K562 (cell line): ENCODE data around the gene CD248. TPM values are rescaled to one million over a fixed set of nuclear protein-coding genes. Genes with fewer than 3 reads are reported as not detected.
A peak's percentile ranks its signal among the peaks of the same experiment; 100 is the strongest.

Experiments used
- ATF1 ChIP-seq, 2 experiments: fragments of 450-650 bp in 1 of 2; IDR thresholded peaks; 2 replicates each; pipeline ENCODE4 v1.6.1; 2016; ENCODE audit warnings: missing compliant biosample characterization in 1 of 2, missing genetic modification characterization in 1 of 2
- CBFA2T3 ChIP-seq: fragments of 450-650 bp; IDR thresholded peaks from 2 replicates; pipeline ENCODE4 v1.6.1; 2017
- E2F4 ChIP-seq: sonication (generic); formaldehyde crosslinking; IDR thresholded peaks from 2 replicates; pipeline ENCODE4 v1.8.0; 2022; ENCODE audit warnings: mild to moderate bottlenecking, low read depth, missing genetic modification reagents
- GATAD2B ChIP-seq: fragments of 450-650 bp; IDR thresholded peaks from 2 replicates; pipeline ENCODE4 v1.6.1; 2017; ENCODE audit warnings: mild to moderate bottlenecking, borderline replicate concordance
- GTF2A2 ChIP-seq: IDR thresholded peaks from 2 replicates; pipeline ENCODE4 v1.6.1; 2016; ENCODE audit warnings: mild to moderate bottlenecking, missing genetic modification characterization, missing compliant biosample characterization
- HDGF ChIP-seq: fragments of 450-650 bp; IDR thresholded peaks from 2 replicates; pipeline ENCODE4 v1.6.1; 2016
- HIVEP1 ChIP-seq: fragments of 250-450 bp; sonication (Bioruptor Pico); IDR thresholded peaks from 2 replicates; pipeline ENCODE4 v1.4.0; 2020; ENCODE audit warnings: mild to moderate bottlenecking
- HNRNPLL ChIP-seq: fragments of 200-400 bp; formaldehyde crosslinking; IDR thresholded peaks from 2 replicates; pipeline ENCODE4 v1.6.1; 2017; ENCODE audit warnings: low read length, low read depth, mild to moderate bottlenecking; ENCODE audit not compliant: poor library complexity, severe bottlenecking
- KLF1 ChIP-seq: fragments of 450-650 bp; IDR thresholded peaks from 2 replicates; pipeline ENCODE4 v1.6.1; 2016; ENCODE audit warnings: missing genetic modification characterization, missing compliant biosample characterization
- NELFE ChIP-seq: IDR thresholded peaks from 2 replicates; pipeline ENCODE4 v1.6.1; 2011; ENCODE audit warnings: mild to moderate bottlenecking; ENCODE audit not compliant: insufficient read depth, insufficient read length
- NFRKB ChIP-seq: fragments of 450-650 bp; IDR thresholded peaks from 2 replicates; pipeline ENCODE4 v1.6.1; 2016; ENCODE audit warnings: low read depth
- OTX1 ChIP-seq: fragments of 450-650 bp; formaldehyde crosslinking; IDR thresholded peaks from 2 replicates; pipeline ENCODE4 v1.4.0; 2022; ENCODE audit warnings: mild to moderate bottlenecking
- PHB2 ChIP-seq: fragments of 450-650 bp; IDR thresholded peaks from 2 replicates; pipeline ENCODE4 v1.6.1; 2017; ENCODE audit warnings: low read depth
- PHF8 ChIP-seq: fragments of 200-600 bp; sonication (generic); IDR thresholded peaks from 2 replicates; pipeline ENCODE4 v1.6.1; 2012; ENCODE audit warnings: mixed run types, mild to moderate bottlenecking, inconsistent platforms, low read length, moderate library complexity, borderline replicate concordance
- PHTF2 ChIP-seq: fragments of 250-450 bp; sonication (Bioruptor Pico); IDR thresholded peaks from 2 replicates; pipeline ENCODE4 v1.5.0; 2021; ENCODE audit warnings: mild to moderate bottlenecking
- POLR2A ChIP-seq: fragments of 450-650 bp; conservative IDR thresholded peaks from 2 replicates; pipeline ENCODE4 v1.6.1; 2016
- PREB ChIP-seq: sonication (generic); formaldehyde crosslinking; IDR thresholded peaks from 2 replicates; pipeline ENCODE4 v1.8.1; 2023; ENCODE audit warnings: mild to moderate bottlenecking, missing genetic modification reagents
- SNIP1 ChIP-seq: fragments of 450-650 bp; IDR thresholded peaks from 2 replicates; pipeline ENCODE4 v1.7.1; 2017; ENCODE audit warnings: low read depth, mild to moderate bottlenecking
- TCFL5 ChIP-seq: fragments of 250-450 bp; sonication (Bioruptor Pico); conservative IDR thresholded peaks from 2 replicates; pipeline ENCODE4 v1.6.1; 2021; ENCODE audit warnings: mild to moderate bottlenecking, moderate library complexity, matching md5 sums
- TEAD1 ChIP-seq, 2 experiments: fragments of 450-650 bp in 1 of 2; sonication (generic) in 1 of 2; formaldehyde crosslinking; IDR thresholded peaks; 2 replicates each; pipeline versions ENCODE4 v1.4.0 to v1.8.0; 2020 to 2022; ENCODE audit warnings: mild to moderate bottlenecking in 2 of 2, missing genetic modification reagents in 1 of 2
- TEAD4 ChIP-seq, 2 experiments: sonication (generic) in 1 of 2; formaldehyde crosslinking in 1 of 2; IDR thresholded peaks; 2 replicates each; pipeline versions ENCODE4 v1.6.1 to v1.8.0; 2012 to 2022; ENCODE audit warnings: borderline replicate concordance in 1 of 2, inconsistent platforms in 1 of 2, low read length in 1 of 2, mild to moderate bottlenecking in 1 of 2, missing genetic modification reagents in 1 of 2
- ZNF133 ChIP-seq: fragments of 250-450 bp; sonication (Bioruptor Pico); IDR thresholded peaks from 2 replicates; pipeline ENCODE4 v1.4.0; 2020; ENCODE audit warnings: mild to moderate bottlenecking
- ZNF174 ChIP-seq: fragments of 250-450 bp; sonication (Bioruptor Pico); IDR thresholded peaks from 2 replicates; pipeline ENCODE4 v1.4.0; 2020; ENCODE audit warnings: mild to moderate bottlenecking
- ZNF184 ChIP-seq: sonication (generic); formaldehyde crosslinking; IDR thresholded peaks from 2 replicates; pipeline ENCODE4 v1.5.0; 2020; ENCODE audit warnings: missing genetic modification reagents
- ZNF232 ChIP-seq: sonication (generic); formaldehyde crosslinking; IDR thresholded peaks from 2 replicates; pipeline ENCODE4 v1.8.0; 2022; ENCODE audit warnings: mild to moderate bottlenecking, missing genetic modification reagents
- ZNF239 ChIP-seq: fragments of 250-450 bp; sonication (Bioruptor Pico); IDR thresholded peaks from 2 replicates; pipeline ENCODE4 v1.4.0; 2020; ENCODE audit warnings: mild to moderate bottlenecking
- ZNF695 ChIP-seq: fragments of 450-650 bp; formaldehyde crosslinking; IDR thresholded peaks from 2 replicates; pipeline ENCODE4 v1.4.0; 2020; ENCODE audit warnings: mild to moderate bottlenecking, moderate library complexity
- ZNF75A ChIP-seq: fragments of 450-650 bp; formaldehyde crosslinking; IDR thresholded peaks from 2 replicates; pipeline ENCODE4 v1.4.0; 2020; ENCODE audit warnings: mild to moderate bottlenecking
- polyA plus RNA-seq, 8 experiments: library from polyadenylated mRNA; depleted of rRNA in 4 of 8; stranded (reverse) in 5 of 8; unstranded in 3 of 8; fragments of >200 nt; fragmentation: Nextera tagmentation in 2 of 8; fragmentation: Illumina TruSeq in 1 of 8; extraction: Ambion mirVana in 2 of 8; extraction: Trizol in 1 of 8; gene quantifications; 2 replicates each; pipeline versions ENCODE4 v1.2.1 to v1.2.3, GENCODE V29; 2011 to 2014; ENCODE audit warnings: inconsistent platforms in 1 of 8, missing spikeins in 1 of 8
- total RNA-seq, 7 experiments: library from RNA; depleted of rRNA in 6 of 7; stranded (reverse); fragments of >200 nt in 6 of 7; fragmentation: Illumina TruSeq in 2 of 7; extraction: Trizol in 2 of 7; gene quantifications; 2 replicates each; pipeline versions ENCODE4 v1.2.1 to v1.2.3, GENCODE V29; 2011 to 2021; ENCODE audit warnings: low replicate concordance in 1 of 7
- TF ChIP-seq, protein P1 (sequence below): fragments of 250-450 bp; sonication (Bioruptor Pico); IDR thresholded peaks from 2 replicates; pipeline ENCODE4 v1.5.0; 2022; ENCODE audit warnings: mild to moderate bottlenecking

Gene CD248
- total and polyA plus RNA-seq, 9 of the 15 experiments (the other 6 are each of a cell fraction or from before 2014, with no cell fraction given): 0.09 TPM; not detected in 8

GRCh38 chr11:66311965-66312548, 4.8 kb downstream of the CD248 start (continued):
- TF ChIP-seq ATF1 (CRISPR knock-in tag; IDR thresholded peaks at IDR 0.05): no peak
- TF ChIP-seq ATF1 (tag; IDR thresholded peaks at IDR 0.05): peak; percentile 79
- TF ChIP-seq HDGF: 0 out of 2 replicates have a peak, but pooled peaks have one; percentile 50
- no peak for TF ChIP-seq NFRKB
- no peak for TF ChIP-seq E2F4
- TF ChIP-seq KLF1 (tag): peak; percentile 56; the same call in 1 of the 2 replicates
- no peak; the same call in 1 of the 2 replicates for TF ChIP-seq POLR2A
- no peak for TF ChIP-seq ZNF174 (CRISPR knock-in tag)
- no peak for TF ChIP-seq OTX1 (CRISPR knock-in tag)
- TF ChIP-seq PHTF2 (CRISPR knock-in tag): no peak
- TF ChIP-seq PHB2: no peak
- TF ChIP-seq NELFE: no peak
- no peak for TF ChIP-seq TCFL5 (CRISPR knock-in tag)
- TF ChIP-seq ZNF695 (CRISPR knock-in tag): no peak
- peak; percentile 70 for TF ChIP-seq HNRNPLL
- TF ChIP-seq ZNF184: no peak
- TF ChIP-seq TEAD4 (IDR thresholded peaks at IDR 0.05; ENCODE audit: low read length): no peak
- no peak for TF ChIP-seq TEAD4 (CRISPR knock-in tag; IDR thresholded peaks at IDR 0.05; ENCODE audit: borderline replicate concordance)
- TF ChIP-seq CBFA2T3: 0 out of 2 replicates have a peak, but pooled peaks have one; percentile 13
- no peak; the same call in 1 of the 2 replicates for TF ChIP-seq GATAD2B
- TF ChIP-seq GTF2A2: no peak
- TF ChIP-seq ZNF75A (CRISPR knock-in tag): no peak
- no peak for TF ChIP-seq PREB (CRISPR knock-in tag)
- no peak for TF ChIP-seq HIVEP1 (CRISPR knock-in tag)
- TF ChIP-seq TEAD1 (CRISPR knock-in tag; IDR thresholded peaks at IDR 0.05): no peak; a peak in 1 of 4 replicates
- no peak for TF ChIP-seq ZNF133 (CRISPR knock-in tag)
- peak; percentile 93 for TF ChIP-seq SNIP1
- TF ChIP-seq ZNF232 (CRISPR knock-in tag): no peak
- TF ChIP-seq, protein P1, sequence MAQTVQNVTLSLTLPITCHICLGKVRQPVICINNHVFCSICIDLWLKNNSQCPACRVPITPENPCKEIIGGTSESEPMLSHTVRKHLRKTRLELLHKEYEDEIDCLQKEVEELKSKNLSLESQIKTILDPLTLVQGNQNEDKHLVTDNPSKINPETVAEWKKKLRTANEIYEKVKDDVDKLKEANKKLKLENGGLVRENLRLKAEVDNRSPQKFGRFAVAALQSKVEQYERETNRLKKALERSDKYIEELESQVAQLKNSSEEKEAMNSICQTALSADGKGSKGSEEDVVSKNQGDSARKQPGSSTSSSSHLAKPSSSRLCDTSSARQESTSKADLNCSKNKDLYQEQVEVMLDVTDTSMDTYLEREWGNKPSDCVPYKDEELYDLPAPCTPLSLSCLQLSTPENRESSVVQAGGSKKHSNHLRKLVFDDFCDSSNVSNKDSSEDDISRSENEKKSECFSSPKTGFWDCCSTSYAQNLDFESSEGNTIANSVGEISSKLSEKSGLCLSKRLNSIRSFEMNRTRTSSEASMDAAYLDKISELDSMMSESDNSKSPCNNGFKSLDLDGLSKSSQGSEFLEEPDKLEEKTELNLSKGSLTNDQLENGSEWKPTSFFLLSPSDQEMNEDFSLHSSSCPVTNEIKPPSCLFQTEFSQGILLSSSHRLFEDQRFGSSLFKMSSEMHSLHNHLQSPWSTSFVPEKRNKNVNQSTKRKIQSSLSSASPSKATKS (CRISPR knock-in tag): no peak
- TF ChIP-seq PHF8: peak; percentile 55; the same call in 1 of the 2 replicates
- no peak for TF ChIP-seq ZNF239 (CRISPR knock-in tag)
